Measurements from ENCODE around the gene CDK19. TPM values are rescaled to one million over a fixed set of nuclear protein-coding genes. Genes with fewer than 3 reads are reported as not detected.

CDK19 gene
- total RNA-seq (2022; extraction: Qiagen RNA extraction; ENCODE audit: low read depth), result 2.7 to 5.5 TPM (median 4.9 TPM) in 5 replicates

GRCh38 chr6:110815411-110816409, at the start of gene CDK19:
Gene CDK19 (minus strand): TSS chr6:110815469. CDS start chr6:110815136, 333 bp downstream.

Other genes starting within 250 kb of the CDK19 start
- gene AMD1, start 59.3 kb upstream of the CDK19 start, total RNA-seq (2022; extraction: Qiagen RNA extraction; ENCODE audit: low read depth), result 120 to 170 TPM (median 140 TPM) in 5 replicates
- 73.1 to 118 TPM (median 84.1 TPM) in 5 replicates for gene GTF3C6, start 143.2 kb upstream of the CDK19 start, total RNA-seq (2022; extraction: Qiagen RNA extraction; ENCODE audit: low read depth)
- gene RPF2, start 166.6 kb upstream of the CDK19 start, total RNA-seq (2022; extraction: Qiagen RNA extraction; ENCODE audit: low read depth), result 24.8 to 57.4 TPM (median 26.7 TPM) in 5 replicates